NCI-H146 treated with DMSO at 0.1 percent for 48 hours (cell line): ENCODE measurements around the gene GNG13.
"Not testable (repeated sequence)": the region's sequence is repeated elsewhere in the genome, so short reads cannot be mapped to it uniquely, and the experiment has no call there.

Experiments
- DNase-seq: peaks from one replicate; lab custom pipeline; 2025; ENCODE audit not compliant: unreplicated experiment; lab: John Stamatoyannopoulos, UW

The GNG13 gene

GRCh38 chr16:799948-800833, at the start of gene GNG13:
Gene GNG13 (minus strand): TSS chr16:800734. CDS start chr16:799077, 1,657 bp downstream.
- peak; percentile 35 for DNase-seq

GRCh38 chr16:848510-849253, 48.1 kb upstream of the GNG13 start:
- no peak for DNase-seq

- DNase-seq = no peak
Observed at GRCh38 chr16:847681-848445, 47.3 kb upstream of the GNG13 start.

- DNase-seq = no peak
Observed at GRCh38 chr16:847151-847550, 46.6 kb upstream of the GNG13 start.

GRCh38 chr16:845351-845745, 44.8 kb upstream of the GNG13 start:
- no peak for DNase-seq

GRCh38 chr16:844638-845350, 44.3 kb upstream of the GNG13 start:
- no peak for DNase-seq

- DNase-seq = no peak
Observed at GRCh38 chr16:843771-844170, 43.2 kb upstream of the GNG13 start.

- DNase-seq = no peak
Observed at GRCh38 chr16:842711-843560, 42.4 kb upstream of the GNG13 start.

GRCh38 chr16:842061-842476, 41.5 kb upstream of the GNG13 start:
- no peak for DNase-seq

- DNase-seq = no peak
Observed at GRCh38 chr16:841455-842060, 41.0 kb upstream of the GNG13 start.

GRCh38 chr16:840561-841454, 40.3 kb upstream of the GNG13 start:
- DNase-seq = no peak

GRCh38 chr16:839643-840408, 39.3 kb upstream of the GNG13 start:
- no peak for DNase-seq

GRCh38 chr16:838741-839140, 38.2 kb upstream of the GNG13 start:
- no peak for DNase-seq

- DNase-seq = not testable (repeated sequence)
Observed at GRCh38 chr16:836822-837221, 36.3 kb upstream of the GNG13 start.

GRCh38 chr16:836221-836620, 35.7 kb upstream of the GNG13 start:
- no peak for DNase-seq

- no peak for DNase-seq
Observed at GRCh38 chr16:835373-835772, 34.8 kb upstream of the GNG13 start.

- no peak for DNase-seq
Observed at GRCh38 chr16:833411-833810, 32.9 kb upstream of the GNG13 start.
